HEK293 (cell line): ENCODE data around the gene AQP9.

Source experiments
- CTCF ChIA-PET: fragments of 350-600 bp; formaldehyde crosslinking; extraction: SDS; loops from one replicate; lab custom pipeline; 2021; ENCODE audit warnings: antibody characterized with exemption; lab: Yijun Ruan, JAX
- POLR2A ChIA-PET: fragments of 300-600 bp; formaldehyde crosslinking; extraction: SDS; loops from one replicate; lab custom pipeline; 2020; ENCODE audit warnings: antibody characterized with exemption, inconsistent platforms; lab: Yijun Ruan, JAX
- H3K27ac ChIP-seq: fragments of 200-500 bp; sonication (Bioruptor generic); 2 replicates; pipeline ENCODE4 v1.5.1; 2014; ENCODE audit warnings: low read depth, low read length, control low read depth, inconsistent platforms; ENCODE audit errors: extremely low read depth
- H3K36me3 ChIP-seq, 2 experiments: fragments of 200-500 bp in 1 of 2; sonication (Bioruptor generic) in 1 of 2; 1 replicate in 1 of 2; 2 replicates in 1 of 2; pipeline ENCODE4 v1.5.1; 2014 to 2017; ENCODE audit warnings: inconsistent platforms in 2 of 2, low read length in 2 of 2; ENCODE audit not compliant: control insufficient read depth in 2 of 2, insufficient read depth in 1 of 2
- H3K4me1 ChIP-seq: fragments of 200-500 bp; sonication (Bioruptor generic); 2 replicates; pipeline ENCODE4 v1.5.1; 2014; ENCODE audit warnings: mild to moderate bottlenecking, low read length, inconsistent platforms; ENCODE audit not compliant: control insufficient read depth, insufficient read depth
- H3K4me3 ChIP-seq: 2 replicates; pipeline ENCODE4 v1.5.1; 2011; ENCODE audit warnings: low read depth, mild to moderate bottlenecking, control low read depth, low read length, moderate library complexity
- H3K9me3 ChIP-seq: fragments of 200-500 bp; sonication (Bioruptor generic); 2 replicates; pipeline ENCODE4 v1.5.1; 2014; ENCODE audit warnings: low read depth, low read length, inconsistent platforms; ENCODE audit not compliant: control insufficient read depth, insufficient read depth
- BCL11B ChIP-seq: fragments of 450-650 bp; formaldehyde crosslinking; IDR thresholded peaks from 2 replicates; pipeline ENCODE4 v1.5.1; 2016; ENCODE audit warnings: low read depth, missing biosample characterization, missing genetic modification characterization
- HOXD13 ChIP-seq: sonication (generic); formaldehyde crosslinking; IDR thresholded peaks from 2 replicates; pipeline ENCODE4 v1.8.0; 2022; ENCODE audit warnings: missing genetic modification reagents, borderline replicate concordance
- IKZF3 ChIP-seq: fragments of 450-650 bp; IDR thresholded peaks from 2 replicates; pipeline ENCODE4 v1.5.0; 2018; ENCODE audit warnings: missing biosample characterization, mild to moderate bottlenecking, missing genetic modification characterization, moderate library complexity
- KLF10 ChIP-seq: fragments of 450-650 bp; IDR thresholded peaks from 2 replicates; pipeline ENCODE4 v1.5.1; 2018; ENCODE audit warnings: missing biosample characterization, mild to moderate bottlenecking, missing genetic modification characterization
- MZF1 ChIP-seq: fragments of 450-650 bp; formaldehyde crosslinking; IDR thresholded peaks from 2 replicates; pipeline ENCODE4 v1.5.1; 2017; ENCODE audit warnings: missing biosample characterization, missing genetic modification characterization, borderline replicate concordance
- OSR2 ChIP-seq: fragments of 450-650 bp; formaldehyde crosslinking; IDR thresholded peaks from 2 replicates; pipeline ENCODE4 v1.5.1; 2016; ENCODE audit warnings: missing biosample characterization, missing genetic modification characterization
- PBX3 ChIP-seq: sonication (generic); formaldehyde crosslinking; IDR thresholded peaks from 2 replicates; pipeline ENCODE4 v1.8.1; 2022; ENCODE audit warnings: mild to moderate bottlenecking, moderate library complexity, missing genetic modification reagents
- TCF7L2 ChIP-seq: IDR thresholded peaks from 2 replicates; pipeline ENCODE4 v1.6.1; 2011; ENCODE audit warnings: low read depth, mild to moderate bottlenecking, inconsistent platforms, low read length, moderate library complexity, borderline replicate concordance
- WT1 ChIP-seq: fragments of 450-650 bp; formaldehyde crosslinking; IDR thresholded peaks from 2 replicates; pipeline ENCODE4 v1.5.1; 2016; ENCODE audit warnings: missing biosample characterization, missing genetic modification characterization
- ZBTB10 ChIP-seq: fragments of 450-650 bp; formaldehyde crosslinking; IDR thresholded peaks from 2 replicates; pipeline ENCODE4 v1.5.1; 2016; ENCODE audit warnings: missing biosample characterization, missing genetic modification characterization
- ZNF155 ChIP-seq: fragments of 450-650 bp; formaldehyde crosslinking; IDR thresholded peaks from 2 replicates; pipeline ENCODE4 v1.5.1; 2016; ENCODE audit warnings: missing biosample characterization, missing genetic modification characterization
- ZNF211 ChIP-seq: fragments of 450-650 bp; formaldehyde crosslinking; IDR thresholded peaks from 2 replicates; pipeline ENCODE4 v1.5.1; 2016; ENCODE audit warnings: low read depth, missing biosample characterization, missing genetic modification characterization
- ZNF239 ChIP-seq: fragments of 450-650 bp; formaldehyde crosslinking; IDR thresholded peaks from 2 replicates; pipeline ENCODE4 v1.5.1; 2016; ENCODE audit warnings: missing biosample characterization, missing genetic modification characterization
- ZNF24 ChIP-seq: fragments of 450-650 bp; formaldehyde crosslinking; IDR thresholded peaks from 2 replicates; pipeline ENCODE4 v1.5.1; 2016; ENCODE audit warnings: missing biosample characterization, missing genetic modification characterization
- ZNF266 ChIP-seq: fragments of 450-650 bp; formaldehyde crosslinking; IDR thresholded peaks from 2 replicates; pipeline ENCODE4 v1.5.1; 2016; ENCODE audit warnings: missing biosample characterization, missing genetic modification characterization, low read depth
- ZNF324 ChIP-seq: fragments of 450-650 bp; formaldehyde crosslinking; IDR thresholded peaks from 2 replicates; pipeline ENCODE4 v1.5.1; 2016; ENCODE audit warnings: missing biosample characterization, missing genetic modification characterization
- ZNF341 ChIP-seq: fragments of 450-650 bp; formaldehyde crosslinking; IDR thresholded peaks from 2 replicates; pipeline ENCODE4; 2016; ENCODE audit warnings: low read depth, missing biosample characterization, missing genetic modification characterization
- ZNF350 ChIP-seq: fragments of 450-650 bp; formaldehyde crosslinking; IDR thresholded peaks from 2 replicates; pipeline ENCODE4 v1.5.0; 2017; ENCODE audit warnings: missing biosample characterization, mild to moderate bottlenecking, missing genetic modification characterization
- ZNF423 ChIP-seq: fragments of 450-650 bp; formaldehyde crosslinking; IDR thresholded peaks from 2 replicates; pipeline ENCODE4 v1.5.1; 2016; ENCODE audit warnings: missing biosample characterization, missing genetic modification characterization
- ZNF510 ChIP-seq: fragments of 450-650 bp; formaldehyde crosslinking; IDR thresholded peaks from 2 replicates; pipeline ENCODE4 v1.5.1; 2018; ENCODE audit warnings: mild to moderate bottlenecking, missing genetic modification characterization, missing biosample characterization; ENCODE audit not compliant: insufficient replicate concordance
- ZNF610 ChIP-seq: fragments of 450-650 bp; formaldehyde crosslinking; IDR thresholded peaks from 2 replicates; pipeline ENCODE4 v1.5.1; 2016; ENCODE audit warnings: missing biosample characterization, missing genetic modification characterization, borderline replicate concordance
- ZNF670 ChIP-seq: fragments of 450-650 bp; formaldehyde crosslinking; IDR thresholded peaks from 2 replicates; pipeline ENCODE4 v1.5.1; 2016; ENCODE audit warnings: missing biosample characterization, missing genetic modification characterization, low read depth
- ZNF677 ChIP-seq: fragments of 450-650 bp; IDR thresholded peaks from 2 replicates; pipeline ENCODE4 v1.5.0; 2018; ENCODE audit warnings: missing biosample characterization, mild to moderate bottlenecking, missing genetic modification characterization, moderate library complexity
- ZNF791 ChIP-seq: fragments of 450-650 bp; formaldehyde crosslinking; IDR thresholded peaks from 2 replicates; pipeline ENCODE4 v1.5.1; 2016; ENCODE audit warnings: missing biosample characterization, missing genetic modification characterization
- ZSCAN16 ChIP-seq: fragments of 450-650 bp; formaldehyde crosslinking; IDR thresholded peaks from 2 replicates; pipeline ENCODE4 v1.5.1; 2016; ENCODE audit warnings: missing biosample characterization, missing genetic modification characterization
- ZSCAN18 ChIP-seq: fragments of 450-650 bp; formaldehyde crosslinking; IDR thresholded peaks from 2 replicates; pipeline ENCODE4 v1.5.1; 2016; ENCODE audit warnings: missing biosample characterization, missing genetic modification characterization
- ZSCAN23 ChIP-seq: fragments of 450-650 bp; formaldehyde crosslinking; IDR thresholded peaks from 2 replicates; pipeline ENCODE4 v1.5.1; 2016; ENCODE audit warnings: missing biosample characterization, missing genetic modification characterization
- ZSCAN5A ChIP-seq: fragments of 450-650 bp; formaldehyde crosslinking; IDR thresholded peaks from 2 replicates; pipeline ENCODE4 v1.5.1; 2016; ENCODE audit warnings: missing biosample characterization, missing genetic modification characterization

The AQP9 gene

GRCh38 chr15:58200739-58201138, 62.6 kb downstream of the AQP9 start:
- Histone ChIP-seq H3K4me3 (no peak overlapping the region), H3K4me1 (no peaks in the 10 kb centered on the region), H3K27ac (no peak overlapping the region), H3K9me3 (no peaks in the 10 kb centered on the region), H3K36me3 (no peaks in the 10 kb centered on the region)
- TF ChIP-seq ZNF677 (tag by site-specific recombination): no peak
- no peak for TF ChIP-seq WT1 (tag by site-specific recombination)
- no peak for TF ChIP-seq ZNF324 (tag by site-specific recombination)
- TF ChIP-seq MZF1 (tag by site-specific recombination): no peak
- no peak for TF ChIP-seq ZNF610 (tag by site-specific recombination)
- no peak for TF ChIP-seq ZNF24 (tag by site-specific recombination)
- TF ChIP-seq ZSCAN16 (tag by site-specific recombination): no peak
- no peak for TF ChIP-seq KLF10 (tag by site-specific recombination)
- no peak for TF ChIP-seq ZNF155
- TF ChIP-seq BCL11B (tag by site-specific recombination): no peak
- TF ChIP-seq HOXD13: no peak
- no peak for TF ChIP-seq IKZF3 (tag by site-specific recombination)
- TF ChIP-seq OSR2: no peak
- no peak for TF ChIP-seq ZSCAN5A (tag by site-specific recombination)
- no peak for TF ChIP-seq ZNF670
- no peak for TF ChIP-seq ZNF266
- TF ChIP-seq ZNF510 (tag by site-specific recombination): no peak
- no peak for TF ChIP-seq ZNF791 (tag by site-specific recombination)
- TF ChIP-seq ZBTB10: no peak
- POLR2A ChIA-PET: no interaction called here
- CTCF ChIA-PET: interaction anchor here (0.6 kb wide), 1 partner anchor 530 kb away, joined by 6 read pairs; no protein-coding TSS in a partner anchor

GRCh38 chr15:58201516-58201915, 63.3 kb downstream of the AQP9 start:
- POLR2A ChIA-PET: no interaction called here
- Histone ChIP-seq H3K4me3 (no peak overlapping the region), H3K36me3 (no peaks in the 10 kb centered on the region), H3K4me1 (no peaks in the 10 kb centered on the region), H3K27ac (no peak overlapping the region), H3K9me3 (no peaks in the 10 kb centered on the region)
- no peak for TF ChIP-seq PBX3 (CRISPR knock-in tag)
- no peak for TF ChIP-seq TCF7L2
- no peak for TF ChIP-seq ZSCAN18 (tag by site-specific recombination)
- no peak for TF ChIP-seq ZNF350 (tag by site-specific recombination)
- TF ChIP-seq ZNF423 (tag by site-specific recombination): no peak
- TF ChIP-seq ZNF239 (tag by site-specific recombination): no peak
- TF ChIP-seq ZSCAN23 (tag by site-specific recombination): no peak
- no peak for TF ChIP-seq ZNF211 (tag by site-specific recombination)
- no peak for TF ChIP-seq ZNF341 (tag by site-specific recombination)
- CTCF ChIA-PET: interaction anchor here (0.6 to 1.2 kb wide), 2 partner anchors 19 to 531 kb away, joined by 4 to 6 read pairs; no protein-coding TSS in a partner anchor
